ENCODE measurements around the gene LMNA. TPM values are rescaled to one million over a fixed set of nuclear protein-coding genes. Genes with fewer than 3 reads are reported as not detected.

The LMNA gene
- total and polyA plus RNA-seq, 11 donors = 223 to 396 (median 273) TPM

DNA sequence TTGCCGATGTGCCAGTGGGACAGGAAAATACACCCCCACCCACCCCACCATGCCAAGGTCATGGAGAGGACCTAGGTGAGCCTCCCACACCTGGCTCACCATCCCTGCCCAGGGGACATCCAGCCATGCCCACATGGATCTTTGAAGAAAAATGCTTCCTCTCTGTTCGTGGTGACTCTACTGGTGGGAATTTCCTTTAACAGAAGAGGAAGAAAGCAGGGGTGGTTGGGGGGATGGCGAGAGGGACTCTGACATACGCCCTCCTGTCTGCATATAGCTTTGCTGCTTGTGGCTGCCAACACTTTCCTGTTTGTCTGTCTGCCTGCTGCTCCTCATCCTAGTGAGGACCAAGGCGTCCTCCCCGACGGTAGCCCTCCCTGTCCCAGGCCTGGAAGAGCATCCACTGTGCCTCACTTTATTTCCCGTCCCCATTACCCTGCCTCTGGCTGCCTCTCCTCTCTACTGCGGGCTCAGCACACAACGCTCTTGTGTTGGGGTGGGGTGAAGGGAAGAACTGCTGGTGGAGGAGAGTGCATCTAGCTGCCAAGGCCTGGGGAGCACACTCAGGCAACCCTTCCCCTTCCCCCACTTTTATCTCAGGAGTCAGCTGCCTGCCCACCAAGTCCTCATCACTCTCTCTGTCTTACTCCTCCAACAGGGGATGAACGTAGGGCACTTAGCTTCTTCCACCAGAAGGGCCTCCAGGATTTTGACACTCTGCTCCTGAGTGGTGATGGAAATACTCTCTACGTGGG is 41.4 kb downstream of the LMNA start:
- Histone ChIP-seq H3K9me3 (no peaks in the 10 kb centered on the region), H3K36me3 (no peaks in the 10 kb centered on the region), H3K4me3 (peak overlapping the region in 1 of 12 donors; percentile 56), H3K27ac (peak overlapping the region in 1 of 12 donors; percentile 32), H3K4me1 (peaks cover 0 to 48% (median 9%) of the 10 kb centered on the region in 12 donors), H3K27me3 (peaks cover 0 to 12% (median 0%) of the 10 kb centered on the region in 9 donors)
- intact Hi-C loops (cut with DNase I) = loop anchor here in 2 of 10 donors (5.0 kb wide), 2 partner anchors 41 to 56 kb away; partner anchors contain the start of gene PMF1 (in 1 of the 2)
- TF ChIP-seq, protein P1, sequence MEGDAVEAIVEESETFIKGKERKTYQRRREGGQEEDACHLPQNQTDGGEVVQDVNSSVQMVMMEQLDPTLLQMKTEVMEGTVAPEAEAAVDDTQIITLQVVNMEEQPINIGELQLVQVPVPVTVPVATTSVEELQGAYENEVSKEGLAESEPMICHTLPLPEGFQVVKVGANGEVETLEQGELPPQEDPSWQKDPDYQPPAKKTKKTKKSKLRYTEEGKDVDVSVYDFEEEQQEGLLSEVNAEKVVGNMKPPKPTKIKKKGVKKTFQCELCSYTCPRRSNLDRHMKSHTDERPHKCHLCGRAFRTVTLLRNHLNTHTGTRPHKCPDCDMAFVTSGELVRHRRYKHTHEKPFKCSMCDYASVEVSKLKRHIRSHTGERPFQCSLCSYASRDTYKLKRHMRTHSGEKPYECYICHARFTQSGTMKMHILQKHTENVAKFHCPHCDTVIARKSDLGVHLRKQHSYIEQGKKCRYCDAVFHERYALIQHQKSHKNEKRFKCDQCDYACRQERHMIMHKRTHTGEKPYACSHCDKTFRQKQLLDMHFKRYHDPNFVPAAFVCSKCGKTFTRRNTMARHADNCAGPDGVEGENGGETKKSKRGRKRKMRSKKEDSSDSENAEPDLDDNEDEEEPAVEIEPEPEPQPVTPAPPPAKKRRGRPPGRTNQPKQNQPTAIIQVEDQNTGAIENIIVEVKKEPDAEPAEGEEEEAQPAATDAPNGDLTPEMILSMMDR (IDR thresholded peaks at IDR 0.05) = no peak
- TF ChIP-seq POLR2A (IDR thresholded peaks at IDR 0.05) = no peak
- no peak for DNase-seq
- WGBS, 4 donors = 61 to 77% (median 65%) methylated on average over 12 of the region's 12 CpGs
- no peak for ATAC-seq

- Histone ChIP-seq H3K4me3 (no peak overlapping the region), H3K36me3 (no peaks in the 10 kb centered on the region), H3K27ac (no peak overlapping the region), H3K27me3 (no peaks in the 10 kb centered on the region), H3K4me1 (peaks cover 0 to 49% (median 18%) of the 10 kb centered on the region in 12 donors), H3K9me3 (no peaks in the 10 kb centered on the region)
- 75 to 86% (median 83%) methylated on average over 3 of the region's 3 CpGs for WGBS, 4 donors
- TF ChIP-seq, protein P1 (IDR thresholded peaks at IDR 0.05) = no peak
- TF ChIP-seq POLR2A (IDR thresholded peaks at IDR 0.05) = no peak
- DNase-seq = no peak
- ATAC-seq = no peak
- intact Hi-C loops (cut with DNase I) = loop anchor here in 2 of 10 donors (5.0 kb wide), 2 partner anchors 40 to 55 kb away; partner anchors contain the start of gene PMF1 (in 1 of the 2)
Measured at GRCh38 chr1:156157506-156157905, 43.0 kb downstream of the LMNA start.

DNA sequence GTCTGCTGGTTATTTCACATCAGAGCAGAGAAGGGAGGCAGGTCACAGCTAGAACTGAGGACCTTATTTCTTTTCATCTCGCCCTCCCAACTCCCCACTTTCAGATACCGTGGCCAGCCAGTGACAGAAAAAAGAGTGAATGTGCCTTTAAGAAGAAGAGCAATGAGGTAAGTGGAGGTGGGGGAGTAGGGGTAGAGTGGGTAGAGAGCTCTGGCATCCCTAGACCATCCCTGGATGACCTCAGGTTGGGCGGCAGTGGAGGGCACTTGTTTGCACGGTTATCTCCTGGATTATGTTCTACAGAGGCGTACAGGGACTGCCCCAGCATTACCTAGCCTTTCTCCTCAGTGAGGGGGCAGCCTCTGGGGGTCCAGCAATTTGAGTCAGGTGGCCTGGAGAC is 43.5 kb downstream of the LMNA start:
- TF ChIP-seq, protein P1 (IDR thresholded peaks at IDR 0.05) = no peak
- TF ChIP-seq POLR2A (IDR thresholded peaks at IDR 0.05) = no peak
- ATAC-seq (no peak), DNase-seq (no peak)
- WGBS, 4 donors = 78 to 85% (median 80%) methylated on average over 5 of the region's 5 CpGs
- Histone ChIP-seq H3K27ac (no peak overlapping the region), H3K4me1 (peaks cover 1 to 54% (median 19%) of the 10 kb centered on the region in 12 donors), H3K27me3 (no peaks in the 10 kb centered on the region), H3K36me3 (no peaks in the 10 kb centered on the region), H3K4me3 (no peak overlapping the region), H3K9me3 (no peaks in the 10 kb centered on the region)
- intact Hi-C loops (cut with DNase I) = loop anchor here in 2 of 10 donors (5.0 kb wide), 2 partner anchors 39 to 54 kb away; partner anchors contain the start of gene PMF1 (in 1 of the 2)

DNA sequence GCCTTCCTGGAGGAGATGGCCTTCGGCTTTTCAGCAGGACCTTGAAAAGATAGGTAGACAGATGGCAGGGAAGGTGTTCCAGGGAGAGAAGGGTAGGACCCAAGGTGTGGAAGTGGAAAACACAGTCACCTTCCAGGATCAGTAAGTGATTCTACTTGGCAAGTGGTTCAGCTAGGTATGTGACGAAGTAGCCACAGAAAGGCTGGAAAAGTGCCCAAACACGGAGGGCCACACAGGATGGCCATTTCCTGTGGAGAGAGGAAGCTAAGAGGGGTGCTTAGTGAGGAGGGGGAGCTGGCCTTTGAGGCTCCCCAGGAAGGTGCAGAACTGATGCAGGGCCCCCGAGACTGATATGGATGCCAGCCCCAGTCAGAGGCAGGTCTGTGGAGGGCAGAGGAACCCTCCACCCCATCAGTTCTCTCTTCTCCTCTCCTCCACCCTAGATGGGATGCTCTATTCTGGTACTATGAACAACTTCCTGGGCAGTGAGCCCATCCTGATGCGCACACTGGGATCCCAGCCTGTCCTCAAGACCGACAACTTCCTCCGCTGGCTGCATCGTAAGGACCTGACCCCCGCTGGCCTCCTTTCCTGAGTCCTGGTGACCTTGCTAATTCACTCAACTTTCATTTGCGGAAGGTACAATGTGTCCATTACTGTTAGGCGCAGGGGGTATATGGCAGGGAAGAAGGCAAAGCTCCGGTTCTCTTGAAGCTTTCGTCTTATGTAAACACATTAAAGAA is 45.7 kb downstream of the LMNA start:
- DNase-seq (peak in 4 of 5 donors; percentile 70 to 83 (median 74)), ATAC-seq (peak; percentile 69 to 84 (median 75))
- 34 to 42% (median 35%) methylated on average over 13 of the region's 13 CpGs for WGBS, 4 donors
- TF ChIP-seq, protein P1 (IDR thresholded peaks at IDR 0.05) = no peak
- TF ChIP-seq POLR2A (IDR thresholded peaks at IDR 0.05) = no peak
- intact Hi-C loops (cut with DNase I) = loop anchor here in 4 of 10 donors (2.0 to 5.0 kb wide), 3 partner anchors 33 to 52 kb away; partner anchors contain the start of gene PMF1 (in 3 of the 4)
- Histone ChIP-seq H3K36me3 (no peaks in the 10 kb centered on the region), H3K4me3 (peak overlapping the region in 10 of 12 donors; percentile 42 to 71 (median 57)), H3K27ac (peak overlapping the region; percentile 11 to 94 (median 86)), H3K9me3 (no peaks in the 10 kb centered on the region), H3K27me3 (no peaks in the 10 kb centered on the region), H3K4me1 (peaks cover 3 to 59% (median 21%) of the 10 kb centered on the region in 12 donors)
